Measurements from ENCODE around the gene ENOX2. TPM values are rescaled to one million over a fixed set of nuclear protein-coding genes. Genes with fewer than 3 reads are reported as not detected.

Gene ENOX2
- total RNA-seq, 1 experiment from 2014 or later = 24.3 TPM

GRCh38 chrX:130841776-130842175 is 61.2 kb downstream of the ENOX2 start:
- intact Hi-C loops (cut with micrococcal nuclease) = no loop called here
- no peaks in the 10 kb centered on the region for H3K4me1 Mint-ChIP-seq (ENCODE audit: insufficient read depth, unreplicated experiment)
- H3K36me3 Mint-ChIP-seq (ENCODE audit: insufficient read depth, unreplicated experiment) = no peaks in the 10 kb centered on the region
- TF ChIP-seq CTCF (IDR thresholded peaks at IDR 0.05; ENCODE audit: unreplicated experiment) = no peak
- BruUV-seq (replicated peaks) = no TSS peak
- H3K27me3 Mint-ChIP-seq (ENCODE audit: insufficient read depth, unreplicated experiment) = peaks cover 42% of the 10 kb centered on the region
- no peaks in the 10 kb centered on the region for H3K9me3 Mint-ChIP-seq (ENCODE audit: unreplicated experiment)
- CTCF ChIA-PET = no interaction called here
- DNase-seq (ENCODE audit: unreplicated experiment) = no peak
- H3K4me3 Mint-ChIP-seq (ENCODE audit: unreplicated experiment) = no peak overlapping the region
- H3K27ac Mint-ChIP-seq (ENCODE audit: low read depth, unreplicated experiment) = no peak overlapping the region
- POLR2A ChIA-PET = no interaction called here

GRCh38 chrX:130840345-130840744 is 62.7 kb downstream of the ENOX2 start:
- no peak overlapping the region for H3K27ac Mint-ChIP-seq (ENCODE audit: low read depth, unreplicated experiment)
- H3K4me1 Mint-ChIP-seq (ENCODE audit: insufficient read depth, unreplicated experiment) = no peaks in the 10 kb centered on the region
- intact Hi-C loops (cut with micrococcal nuclease) = no loop called here
- ChIA-PET CTCF (no interaction called here), POLR2A (interaction anchor here (0.8 kb wide), 1 partner anchor 9 kb away, joined by 3 read pairs; no protein-coding TSS in a partner anchor)
- peaks cover 42% of the 10 kb centered on the region for H3K27me3 Mint-ChIP-seq (ENCODE audit: insufficient read depth, unreplicated experiment)
- H3K4me3 Mint-ChIP-seq (ENCODE audit: unreplicated experiment) = no peak overlapping the region
- H3K9me3 Mint-ChIP-seq (ENCODE audit: unreplicated experiment) = no peaks in the 10 kb centered on the region
- no peaks in the 10 kb centered on the region for H3K36me3 Mint-ChIP-seq (ENCODE audit: insufficient read depth, unreplicated experiment)
- no peak for TF ChIP-seq CTCF (IDR thresholded peaks at IDR 0.05; ENCODE audit: unreplicated experiment)
- no TSS peak for BruUV-seq (replicated peaks)
- no peak for DNase-seq (ENCODE audit: unreplicated experiment)

- ChIA-PET CTCF (interaction anchor here (0.9 kb wide), 1 partner anchor 11 kb away, joined by 3 read pairs; no protein-coding TSS in a partner anchor), POLR2A (interaction anchor here (0.7 kb wide), 1 partner anchor 108 kb away, joined by 5 read pairs; no protein-coding TSS in a partner anchor)
- no peak overlapping the region for H3K27ac Mint-ChIP-seq (ENCODE audit: low read depth, unreplicated experiment)
- no TSS peak for BruUV-seq (replicated peaks)
- H3K9me3 Mint-ChIP-seq (ENCODE audit: unreplicated experiment) = no peaks in the 10 kb centered on the region
- no peaks in the 10 kb centered on the region for H3K4me1 Mint-ChIP-seq (ENCODE audit: insufficient read depth, unreplicated experiment)
- DNase-seq (ENCODE audit: unreplicated experiment) = no peak
- no peak for TF ChIP-seq CTCF (IDR thresholded peaks at IDR 0.05; ENCODE audit: unreplicated experiment)
- H3K4me3 Mint-ChIP-seq (ENCODE audit: unreplicated experiment) = no peak overlapping the region
- intact Hi-C loops (cut with micrococcal nuclease) = no loop called here
- peaks cover 36% of the 10 kb centered on the region for H3K27me3 Mint-ChIP-seq (ENCODE audit: insufficient read depth, unreplicated experiment)
- H3K36me3 Mint-ChIP-seq (ENCODE audit: insufficient read depth, unreplicated experiment) = no peaks in the 10 kb centered on the region
Measured at GRCh38 chrX:130836447-130836846, 66.6 kb downstream of the ENOX2 start.

GRCh38 chrX:130834830-130835229 is 68.2 kb downstream of the ENOX2 start:
- TF ChIP-seq CTCF (IDR thresholded peaks at IDR 0.05; ENCODE audit: unreplicated experiment) = no peak
- Mint-ChIP-seq H3K4me3 (ENCODE audit: unreplicated experiment) (no peak overlapping the region), H3K36me3 (ENCODE audit: insufficient read depth, unreplicated experiment) (no peaks in the 10 kb centered on the region), H3K9me3 (ENCODE audit: unreplicated experiment) (no peaks in the 10 kb centered on the region), H3K4me1 (ENCODE audit: insufficient read depth, unreplicated experiment) (peaks cover 7% of the 10 kb centered on the region), H3K27me3 (ENCODE audit: insufficient read depth, unreplicated experiment) (peaks cover 53% of the 10 kb centered on the region), H3K27ac (ENCODE audit: low read depth, unreplicated experiment) (no peak overlapping the region)
- BruUV-seq (replicated peaks) = no TSS peak
- DNase-seq (ENCODE audit: unreplicated experiment) = no peak
- ChIA-PET CTCF (interaction anchor here (0.5 to 0.6 kb wide), 2 partner anchors 465 to 813 kb away, joined by 3 read pairs; no protein-coding TSS in a partner anchor), POLR2A (interaction anchor here (0.7 kb wide), 1 partner anchor 25 kb away, joined by 3 read pairs; no protein-coding TSS in a partner anchor)
- intact Hi-C loops (cut with micrococcal nuclease) = no loop called here
